Measurements from ENCODE around the gene KHNYN.
"Not testable (repeated sequence)": the region's sequence is repeated elsewhere in the genome, so short reads cannot be mapped to it uniquely, and the experiment has no call there.

The KHNYN gene

DNA sequence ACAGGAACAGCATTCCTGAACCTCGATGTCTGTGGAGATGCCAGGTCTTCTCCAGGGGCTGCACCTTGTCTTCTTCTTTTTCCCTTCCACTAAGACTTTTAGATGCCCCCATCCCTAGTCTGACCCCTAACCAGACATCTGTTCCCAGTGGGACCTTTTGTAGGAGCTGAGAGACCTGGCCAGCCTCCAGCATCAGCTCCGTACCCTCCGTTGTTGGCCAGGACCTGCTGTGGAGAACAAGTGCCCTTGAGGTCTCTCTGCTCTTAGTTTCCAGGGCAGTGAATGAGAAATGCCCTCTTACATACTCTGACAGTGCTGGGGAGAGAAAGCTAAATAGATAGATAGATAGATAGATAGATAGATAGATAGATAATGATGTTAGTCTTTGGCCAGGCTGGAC, 29.6 kb downstream of the KHNYN start:
- H3K27ac ChIP-seq = no peak overlapping the region
- no peak for TF ChIP-seq ZFX (IDR thresholded peaks at IDR 0.05)
- TF ChIP-seq, protein P1, sequence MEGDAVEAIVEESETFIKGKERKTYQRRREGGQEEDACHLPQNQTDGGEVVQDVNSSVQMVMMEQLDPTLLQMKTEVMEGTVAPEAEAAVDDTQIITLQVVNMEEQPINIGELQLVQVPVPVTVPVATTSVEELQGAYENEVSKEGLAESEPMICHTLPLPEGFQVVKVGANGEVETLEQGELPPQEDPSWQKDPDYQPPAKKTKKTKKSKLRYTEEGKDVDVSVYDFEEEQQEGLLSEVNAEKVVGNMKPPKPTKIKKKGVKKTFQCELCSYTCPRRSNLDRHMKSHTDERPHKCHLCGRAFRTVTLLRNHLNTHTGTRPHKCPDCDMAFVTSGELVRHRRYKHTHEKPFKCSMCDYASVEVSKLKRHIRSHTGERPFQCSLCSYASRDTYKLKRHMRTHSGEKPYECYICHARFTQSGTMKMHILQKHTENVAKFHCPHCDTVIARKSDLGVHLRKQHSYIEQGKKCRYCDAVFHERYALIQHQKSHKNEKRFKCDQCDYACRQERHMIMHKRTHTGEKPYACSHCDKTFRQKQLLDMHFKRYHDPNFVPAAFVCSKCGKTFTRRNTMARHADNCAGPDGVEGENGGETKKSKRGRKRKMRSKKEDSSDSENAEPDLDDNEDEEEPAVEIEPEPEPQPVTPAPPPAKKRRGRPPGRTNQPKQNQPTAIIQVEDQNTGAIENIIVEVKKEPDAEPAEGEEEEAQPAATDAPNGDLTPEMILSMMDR (conservative IDR thresholded peaks at IDR 0.05) = no peak

DNA sequence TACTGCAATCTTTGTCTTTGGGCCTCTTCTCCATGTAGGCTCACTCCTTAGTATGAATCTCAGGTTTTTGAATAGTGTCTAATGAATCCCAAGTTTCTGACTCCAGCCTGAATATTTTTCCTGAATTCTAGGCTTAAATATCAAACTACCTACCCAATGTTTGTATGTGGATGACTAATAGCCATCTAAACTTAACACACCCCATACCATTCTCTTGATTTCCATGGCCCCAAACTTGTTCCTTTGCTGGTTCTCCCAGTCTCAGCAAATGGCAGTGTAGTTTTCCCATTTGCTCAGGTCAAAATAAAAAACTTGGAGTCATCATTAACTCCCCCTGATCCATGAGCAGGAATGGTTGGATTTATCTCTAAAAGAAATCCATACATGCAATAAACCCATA, 31.6 kb downstream of the KHNYN start:
- H3K27ac ChIP-seq = no peak overlapping the region

DNA sequence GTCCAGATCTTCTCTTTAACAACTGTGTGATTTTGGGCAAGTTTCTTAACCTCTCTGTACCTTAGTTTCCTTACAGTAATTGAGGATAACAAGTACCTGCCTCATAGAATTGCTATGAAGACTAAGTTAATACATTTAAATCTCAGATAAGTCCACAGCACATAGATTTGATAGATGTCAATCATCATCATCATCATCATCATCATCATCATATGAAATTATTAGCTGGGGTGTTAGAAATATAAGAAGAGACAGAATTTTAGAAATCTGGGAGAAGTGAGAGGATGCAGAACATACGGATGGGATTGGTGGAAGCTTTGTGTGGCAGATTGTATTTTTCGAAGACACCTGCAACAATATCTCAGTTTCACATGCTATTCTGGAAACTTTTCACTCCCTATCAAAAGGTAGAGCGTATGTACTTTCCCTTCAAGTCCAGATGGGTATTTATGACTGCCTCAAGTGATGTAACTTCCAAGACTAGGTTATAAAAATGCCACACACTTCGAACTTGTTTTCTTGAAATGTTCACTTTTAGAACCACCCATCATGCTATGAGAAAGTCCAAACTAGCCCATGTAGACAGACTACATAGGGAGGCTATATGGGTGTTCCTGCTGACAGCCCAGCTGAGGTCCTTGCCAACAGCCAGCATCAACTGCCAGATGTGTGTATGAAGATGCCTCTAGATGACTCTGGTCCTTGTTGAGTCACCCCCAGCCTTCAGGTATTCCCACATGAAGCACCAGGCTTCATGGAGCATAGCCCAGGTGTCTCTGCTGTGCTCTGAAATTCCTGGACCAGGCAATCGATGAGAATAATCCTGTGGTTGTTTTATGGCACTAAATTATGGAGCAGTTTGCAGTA, 33.5 kb downstream of the KHNYN start:
- no peak overlapping the region for H3K27ac ChIP-seq
- TF ChIP-seq, protein P1 (conservative IDR thresholded peaks at IDR 0.05) = no peak
- TF ChIP-seq ZFX (IDR thresholded peaks at IDR 0.05) = no peak

More for the DNA sequence above, 31.6 kb downstream of the KHNYN start:
- TF ChIP-seq, protein P1 (conservative IDR thresholded peaks at IDR 0.05) = no peak
- no peak for TF ChIP-seq ZFX (IDR thresholded peaks at IDR 0.05)

DNA sequence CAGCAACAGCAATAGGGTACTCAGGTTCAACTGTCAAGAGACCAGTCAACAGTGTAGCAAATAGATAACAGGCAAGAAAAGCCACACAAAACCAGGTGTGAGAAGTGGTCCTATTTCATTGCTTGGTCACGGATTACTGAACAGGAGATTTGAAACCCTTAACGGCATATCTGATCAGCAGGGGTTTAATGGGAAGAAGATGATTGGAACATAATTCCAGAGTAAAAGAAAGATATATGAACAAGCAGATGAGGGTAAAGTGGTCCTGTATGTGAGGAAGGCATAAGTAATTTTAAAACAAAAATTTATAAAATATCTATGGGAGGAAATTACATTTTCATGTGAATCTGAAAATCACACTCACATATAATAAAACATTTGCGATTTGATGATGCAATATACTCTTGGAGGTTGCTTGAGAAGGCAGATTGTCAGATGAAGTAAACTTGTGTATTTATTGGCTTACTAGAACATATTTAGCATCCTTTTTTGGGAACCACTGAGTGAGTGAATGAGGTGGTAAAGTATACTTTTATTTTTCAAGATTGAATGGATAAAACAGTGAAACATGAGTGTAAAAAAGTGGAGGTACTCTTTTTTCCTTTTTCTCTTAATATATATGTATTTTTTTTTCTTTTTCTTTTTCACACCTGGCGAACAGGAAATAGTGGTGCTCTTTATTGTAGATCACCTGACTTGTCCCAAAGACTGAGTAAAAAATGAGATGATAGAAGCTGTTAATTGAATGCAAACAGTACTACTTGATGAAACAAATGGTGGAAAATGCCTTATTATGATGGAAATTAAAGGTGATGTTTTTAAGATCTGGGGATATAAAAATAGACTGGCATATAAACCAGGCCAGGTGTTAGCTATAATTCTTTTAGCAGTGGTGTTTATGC, 34.4 kb downstream of the KHNYN start:
- no peak for TF ChIP-seq ZFX (IDR thresholded peaks at IDR 0.05)
- TF ChIP-seq, protein P1 (conservative IDR thresholded peaks at IDR 0.05) = no peak
- H3K27ac ChIP-seq = no peak overlapping the region

DNA sequence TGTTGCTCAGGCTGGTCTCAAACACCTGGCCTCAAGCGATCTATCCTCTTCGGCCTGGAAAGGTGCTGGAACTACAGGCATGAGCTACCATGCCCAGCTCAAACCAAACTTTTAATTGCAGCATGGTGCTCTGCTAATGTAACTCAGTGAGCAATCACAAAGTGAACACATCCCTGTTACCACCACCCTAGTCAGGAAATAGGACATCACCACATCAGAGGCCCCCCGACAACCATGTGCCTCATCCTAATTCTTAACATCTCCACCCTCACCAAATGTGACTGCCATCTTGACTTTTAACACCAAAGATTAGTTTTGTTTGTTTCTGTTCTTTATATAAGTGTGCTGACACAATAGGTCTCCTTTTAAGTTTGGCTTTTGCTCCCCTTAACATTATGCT, 35.6 kb downstream of the KHNYN start:
- no peak overlapping the region for H3K27ac ChIP-seq
- TF ChIP-seq ZFX (IDR thresholded peaks at IDR 0.05) = no peak

DNA sequence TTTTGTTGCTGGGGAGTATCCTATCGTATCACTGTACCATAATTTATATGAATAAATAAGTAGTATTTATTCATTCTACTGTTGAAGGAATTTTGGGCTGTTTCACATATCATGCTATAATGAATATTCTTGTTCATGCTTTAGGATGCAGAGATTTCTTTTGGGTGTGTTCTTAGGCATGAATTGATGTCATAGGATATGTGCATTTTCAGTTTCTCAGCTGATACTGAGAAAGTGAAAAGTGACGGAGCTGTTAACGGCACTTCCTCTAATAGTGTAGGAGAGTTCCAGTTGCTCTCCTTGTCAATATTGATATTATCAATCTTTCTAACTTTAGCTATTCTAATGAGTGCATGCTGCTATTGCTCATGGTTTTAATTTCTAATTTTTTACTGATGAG, 36.1 kb downstream of the KHNYN start:
- no peak overlapping the region for H3K27ac ChIP-seq
- TF ChIP-seq ZFX (IDR thresholded peaks at IDR 0.05) = no peak

DNA sequence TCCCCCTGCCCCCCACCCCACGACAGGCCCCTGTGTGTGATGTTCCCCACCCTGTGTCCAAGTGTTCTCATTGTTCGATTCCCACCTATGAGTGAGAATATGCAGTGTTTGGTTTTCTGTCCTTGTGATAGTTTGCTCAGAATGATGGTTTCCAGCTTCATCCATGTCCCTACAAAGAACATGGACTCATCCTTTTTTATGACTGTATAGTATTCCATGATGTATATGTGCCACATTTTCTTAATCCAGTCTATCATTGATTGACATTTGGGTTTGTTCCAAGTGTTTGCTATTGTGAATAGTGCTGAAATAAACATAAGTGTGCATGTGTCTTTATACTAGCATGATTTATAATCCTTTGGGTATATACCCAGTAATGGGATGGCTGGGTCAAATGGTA, 40.7 kb downstream of the KHNYN start:
- not testable (repeated sequence) for H3K27ac ChIP-seq

DNA sequence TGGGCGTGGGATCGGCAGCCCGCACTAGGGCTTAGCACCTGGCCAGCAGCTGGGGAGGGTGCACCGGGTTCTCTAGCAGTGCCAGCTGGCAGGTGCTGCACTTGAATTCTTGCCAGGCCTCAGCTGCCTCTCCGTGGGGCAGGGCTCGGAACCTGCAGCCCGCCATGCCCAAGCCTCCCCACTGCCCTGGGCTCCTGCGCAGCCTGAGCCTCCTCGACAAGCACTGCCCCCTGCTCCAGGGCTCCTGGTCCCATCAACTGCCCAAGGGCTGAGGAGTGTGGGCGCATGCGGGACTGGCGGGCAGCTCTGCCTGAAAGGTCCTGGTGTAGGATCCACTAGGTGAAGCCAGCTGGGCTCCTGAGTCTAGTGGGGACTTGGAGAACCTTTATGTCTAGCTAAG, 43.5 kb downstream of the KHNYN start:
- TF ChIP-seq, protein P1 (conservative IDR thresholded peaks at IDR 0.05) = no peak
- TF ChIP-seq ZFX (IDR thresholded peaks at IDR 0.05) = no peak
- H3K27ac ChIP-seq = no peak overlapping the region

Measured in C4-2B (cell line).